ENCODE results near the gene DCP1A. TPM values are rescaled to one million over a fixed set of nuclear protein-coding genes. Genes with fewer than 3 reads are reported as not detected.

Gene DCP1A
- total and polyA plus RNA-seq, 2 donors (not counting 3 experiments of a cell fraction or from before 2014, with no cell fraction given) = 32.3 to 38.0 TPM

DNA sequence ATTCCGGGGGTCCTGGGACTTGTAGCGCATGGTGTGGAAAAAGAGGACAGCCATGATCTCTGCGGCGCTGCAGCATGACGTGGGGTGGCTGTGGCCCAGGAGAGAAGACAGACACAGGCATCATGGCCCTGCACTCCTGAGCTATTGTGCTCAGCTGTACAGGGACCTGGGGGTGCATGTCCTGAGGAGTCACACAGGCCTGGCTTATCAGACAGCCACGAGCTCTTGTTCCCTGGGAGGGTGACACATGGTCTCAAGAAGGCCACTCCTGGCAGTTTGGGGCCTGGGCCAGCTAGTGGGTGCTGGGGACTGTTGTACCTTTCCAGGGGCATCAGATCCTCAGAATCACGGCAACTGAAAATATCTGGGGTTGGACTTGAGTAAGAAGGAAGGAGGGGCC lies 105.2 kb downstream of the DCP1A start:
- FAIRE-seq = no peak
- no peak overlapping the region for H3K4me2 ChIP-seq (ENCODE audit: insufficient read depth, low read length)
- no peaks in the 10 kb centered on the region for H3K27me3 ChIP-seq (ENCODE audit: control insufficient read depth in 2 of 2, insufficient read depth in 2 of 2, low read length in 2 of 2)
- ChIA-PET POLR2A (no interaction called here), CTCF (interaction anchor here (0.6 kb wide), 1 partner anchor 654 kb away, joined by 5 read pairs; no protein-coding TSS in a partner anchor)
- H3K27ac ChIP-seq (ENCODE audit: insufficient read depth, low read depth, low read length) = no peak overlapping the region
- TF ChIP-seq CTCF (IDR thresholded peaks at IDR 0.05; ENCODE audit: extremely low read depth in 1 of 2, insufficient read depth in 1 of 2, low read depth in 1 of 2, low read length in 2 of 2) (no peak), JUN (IDR thresholded peaks at IDR 0.05; ENCODE audit: borderline replicate concordance, insufficient read depth, insufficient read length, low read depth) (no peak), MYC (IDR thresholded peaks at IDR 0.05; ENCODE audit: low read depth, low read length) (no peak), EZH2 (IDR thresholded peaks at IDR 0.05; ENCODE audit: borderline replicate concordance, low read depth, low read length, severe bottlenecking) (no peak), POLR2AphosphoS5 (IDR thresholded peaks at IDR 0.05; ENCODE audit: insufficient read depth, low read depth, low read length) (no peak), FOS (IDR thresholded peaks at IDR 0.05; ENCODE audit: borderline replicate concordance, insufficient read depth, low read length) (no peak), GATA2 (IDR thresholded peaks at IDR 0.05; ENCODE audit: insufficient read depth, insufficient read length, low read depth, low read length) (no peak), POLR2A (IDR thresholded peaks at IDR 0.05; ENCODE audit: low read depth, low read length) (no peak), MAX (IDR thresholded peaks at IDR 0.05; ENCODE audit: insufficient read depth, insufficient read length) (no peak)
- peaks cover 75% of the 10 kb centered on the region for H3K79me2 ChIP-seq (ENCODE audit: control insufficient read depth, insufficient read depth, low read length)
- H3K9ac ChIP-seq (replicated peaks; ENCODE audit: extremely low read depth, insufficient read depth, low read length) = no peak overlapping the region
- peaks cover 23 to 25% of the 10 kb centered on the region in 2 experiments for H3K36me3 ChIP-seq (ENCODE audit: control insufficient read depth in 2 of 2, extremely low read depth in 1 of 2, insufficient read depth in 2 of 2, low read length in 2 of 2)
- H3K4me1 ChIP-seq (ENCODE audit: control insufficient read depth, extremely low read depth, insufficient read depth, low read length) = peaks cover 29% of the 10 kb centered on the region
- H3K9me1 ChIP-seq (replicated peaks; ENCODE audit: control insufficient read depth, extremely low read depth, insufficient read depth, low read length) = no peaks in the 10 kb centered on the region
- H4K20me1 ChIP-seq (replicated peaks; ENCODE audit: control insufficient read depth, extremely low read depth, insufficient read depth, low read length) = peaks cover 2% of the 10 kb centered on the region
- no TSS peak for BruUV-seq (replicated peaks)
- dilution Hi-C loops (cut with MboI; ENCODE audit: extremely low pct_ligation_motif_present, low sequenced_read_pairs) (no loop called here), intact Hi-C loops (cut with micrococcal nuclease) (no loop called here)
- H2AFZ ChIP-seq (ENCODE audit: low read depth, low read length) = no peak overlapping the region
- DNase-seq (ENCODE audit: low read depth, low spot score) = no peak
- H3K4me3 ChIP-seq (replicated peaks in 1 of 3; ENCODE audit: insufficient read depth in 1 of 3, low read depth in 1 of 3, low read length in 3 of 3) = no peak overlapping the region
- no peaks in the 10 kb centered on the region for H3K9me3 ChIP-seq (replicated peaks; ENCODE audit: control insufficient read depth, insufficient read depth, low read length)

Measured in endothelial cell of umbilical vein (primary cell).